Activated CD4-positive, alpha-beta T cell treated with anti-CD3 and anti-CD28 coated beads for 48 hours (primary cell): Measurements from ENCODE around the gene CPLX1.
"Not testable (repeated sequence)": the region's sequence is repeated elsewhere in the genome, so short reads cannot be mapped to it uniquely, and the experiment has no call there.

Experiments used
- DNase-seq: peaks from one replicate; pipeline ENCODE4 v3.0.0-alpha.2; 2020

The CPLX1 gene

GRCh38 chr4:772776-773175 lies 53.2 kb downstream of the CPLX1 start:
- no peak for DNase-seq

- DNase-seq: no peak
Observed at GRCh38 chr4:772118-772517, 53.8 kb downstream of the CPLX1 start.

GRCh38 chr4:771464-771863 lies 54.5 kb downstream of the CPLX1 start:
- DNase-seq: no peak

GRCh38 chr4:770022-770421 lies 55.9 kb downstream of the CPLX1 start:
- DNase-seq: no peak

GRCh38 chr4:769511-769910 lies 56.4 kb downstream of the CPLX1 start:
- no peak for DNase-seq

GRCh38 chr4:768995-769394 lies 56.9 kb downstream of the CPLX1 start:
- no peak for DNase-seq

GRCh38 chr4:768076-768475 lies 57.9 kb downstream of the CPLX1 start:
- no peak for DNase-seq

- DNase-seq: no peak
Observed at GRCh38 chr4:766559-767283, 59.2 kb downstream of the CPLX1 start.

GRCh38 chr4:766152-766515 lies 59.8 kb downstream of the CPLX1 start:
- no peak for DNase-seq

- no peak for DNase-seq
Observed at GRCh38 chr4:764405-765169, 61.3 kb downstream of the CPLX1 start.

- no peak for DNase-seq
Observed at GRCh38 chr4:763922-764321, 62.0 kb downstream of the CPLX1 start.

GRCh38 chr4:763191-763810 lies 62.6 kb downstream of the CPLX1 start:
- DNase-seq: no peak

GRCh38 chr4:762211-763190 lies 63.4 kb downstream of the CPLX1 start:
- no peak for DNase-seq

GRCh38 chr4:761739-762138 lies 64.2 kb downstream of the CPLX1 start:
- DNase-seq: no peak

GRCh38 chr4:761086-761485 lies 64.8 kb downstream of the CPLX1 start:
- no peak for DNase-seq

- DNase-seq: no peak
Observed at GRCh38 chr4:760616-761015, 65.3 kb downstream of the CPLX1 start.

GRCh38 chr4:759810-760209 lies 66.1 kb downstream of the CPLX1 start:
- DNase-seq: not testable (repeated sequence)

- no peak for DNase-seq
Observed at GRCh38 chr4:757111-757510, 68.8 kb downstream of the CPLX1 start.

GRCh38 chr4:754221-755120 lies 71.5 kb downstream of the CPLX1 start:
- no peak for DNase-seq

GRCh38 chr4:753186-753585 lies 72.7 kb downstream of the CPLX1 start:
- not testable (repeated sequence) for DNase-seq

- DNase-seq: no peak
Observed at GRCh38 chr4:752196-752861, 73.6 kb downstream of the CPLX1 start.
